22Rv1 (cell line): ENCODE measurements around the gene SMG7.

Experiments used
- ZFX ChIP-seq: fragments of 450-650 bp; IDR thresholded peaks from 2 replicates; pipeline ENCODE4 v1.6.1; 2017; ENCODE audit warnings: antibody characterized with exemption, borderline replicate concordance
- TF ChIP-seq, protein P1 (sequence below): fragments of 450-650 bp; IDR thresholded peaks from 2 replicates; pipeline ENCODE4 v1.5.1; 2017; ENCODE audit warnings: mild to moderate bottlenecking

DNA sequence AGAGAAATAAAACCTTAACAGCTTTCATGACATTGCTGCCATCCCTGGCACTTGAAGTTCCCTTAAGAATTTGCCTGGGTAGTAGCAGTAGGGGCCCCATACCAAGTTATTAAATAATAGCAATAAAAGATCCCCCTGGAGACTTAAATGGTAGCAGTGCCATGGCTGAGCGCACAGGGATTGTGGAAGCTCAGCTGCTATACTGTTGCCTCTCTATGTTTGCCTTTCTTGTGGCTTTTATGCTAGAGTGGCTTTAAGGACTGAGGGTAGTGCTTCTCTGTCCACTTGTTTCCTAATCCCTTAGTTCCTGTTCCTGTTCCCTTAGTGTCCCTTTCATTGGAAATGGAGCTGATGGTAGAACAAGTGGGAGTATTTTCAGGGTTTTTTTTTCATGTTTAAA is 75.8 kb downstream of the SMG7 start:
- TF ChIP-seq ZFX = no peak
- TF ChIP-seq, protein P1, sequence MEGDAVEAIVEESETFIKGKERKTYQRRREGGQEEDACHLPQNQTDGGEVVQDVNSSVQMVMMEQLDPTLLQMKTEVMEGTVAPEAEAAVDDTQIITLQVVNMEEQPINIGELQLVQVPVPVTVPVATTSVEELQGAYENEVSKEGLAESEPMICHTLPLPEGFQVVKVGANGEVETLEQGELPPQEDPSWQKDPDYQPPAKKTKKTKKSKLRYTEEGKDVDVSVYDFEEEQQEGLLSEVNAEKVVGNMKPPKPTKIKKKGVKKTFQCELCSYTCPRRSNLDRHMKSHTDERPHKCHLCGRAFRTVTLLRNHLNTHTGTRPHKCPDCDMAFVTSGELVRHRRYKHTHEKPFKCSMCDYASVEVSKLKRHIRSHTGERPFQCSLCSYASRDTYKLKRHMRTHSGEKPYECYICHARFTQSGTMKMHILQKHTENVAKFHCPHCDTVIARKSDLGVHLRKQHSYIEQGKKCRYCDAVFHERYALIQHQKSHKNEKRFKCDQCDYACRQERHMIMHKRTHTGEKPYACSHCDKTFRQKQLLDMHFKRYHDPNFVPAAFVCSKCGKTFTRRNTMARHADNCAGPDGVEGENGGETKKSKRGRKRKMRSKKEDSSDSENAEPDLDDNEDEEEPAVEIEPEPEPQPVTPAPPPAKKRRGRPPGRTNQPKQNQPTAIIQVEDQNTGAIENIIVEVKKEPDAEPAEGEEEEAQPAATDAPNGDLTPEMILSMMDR = no peak
